ENCODE results near the gene APOBEC3F.

APOBEC3F gene

DNA sequence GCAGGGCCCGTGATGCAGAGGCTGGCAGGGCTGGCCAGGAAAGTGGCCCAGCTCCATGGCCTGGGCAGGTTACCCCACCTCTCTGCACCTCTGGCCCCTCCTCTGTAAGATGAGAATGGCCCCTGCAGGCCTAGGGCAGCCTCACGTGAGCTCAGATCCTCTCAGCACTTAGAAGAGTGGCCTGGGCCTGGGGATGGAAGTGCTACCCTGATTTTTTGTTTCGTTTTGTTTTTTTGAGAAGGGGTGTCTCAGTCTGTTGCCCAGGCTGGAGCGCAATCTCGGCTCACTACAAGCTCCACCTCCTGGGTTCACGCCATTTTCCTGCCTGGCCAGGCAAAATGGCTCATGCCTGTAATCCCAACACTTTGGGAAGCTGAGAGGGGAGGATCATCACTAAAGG, 57.4 kb downstream of the APOBEC3F start:
- DNase-seq (ENCODE audit: low spot score), result peak; percentile 60
- in situ Hi-C loops (cut with MboI; ENCODE audit: low sequenced_read_pairs, unreplicated experiment), result no loop called here
- TF ChIP-seq, protein P1, sequence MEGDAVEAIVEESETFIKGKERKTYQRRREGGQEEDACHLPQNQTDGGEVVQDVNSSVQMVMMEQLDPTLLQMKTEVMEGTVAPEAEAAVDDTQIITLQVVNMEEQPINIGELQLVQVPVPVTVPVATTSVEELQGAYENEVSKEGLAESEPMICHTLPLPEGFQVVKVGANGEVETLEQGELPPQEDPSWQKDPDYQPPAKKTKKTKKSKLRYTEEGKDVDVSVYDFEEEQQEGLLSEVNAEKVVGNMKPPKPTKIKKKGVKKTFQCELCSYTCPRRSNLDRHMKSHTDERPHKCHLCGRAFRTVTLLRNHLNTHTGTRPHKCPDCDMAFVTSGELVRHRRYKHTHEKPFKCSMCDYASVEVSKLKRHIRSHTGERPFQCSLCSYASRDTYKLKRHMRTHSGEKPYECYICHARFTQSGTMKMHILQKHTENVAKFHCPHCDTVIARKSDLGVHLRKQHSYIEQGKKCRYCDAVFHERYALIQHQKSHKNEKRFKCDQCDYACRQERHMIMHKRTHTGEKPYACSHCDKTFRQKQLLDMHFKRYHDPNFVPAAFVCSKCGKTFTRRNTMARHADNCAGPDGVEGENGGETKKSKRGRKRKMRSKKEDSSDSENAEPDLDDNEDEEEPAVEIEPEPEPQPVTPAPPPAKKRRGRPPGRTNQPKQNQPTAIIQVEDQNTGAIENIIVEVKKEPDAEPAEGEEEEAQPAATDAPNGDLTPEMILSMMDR (IDR thresholded peaks at IDR 0.05; ENCODE audit: borderline replicate concordance, control extremely low read depth, extremely low read depth, insufficient read depth, missing control alignments), result no peak

DNA sequence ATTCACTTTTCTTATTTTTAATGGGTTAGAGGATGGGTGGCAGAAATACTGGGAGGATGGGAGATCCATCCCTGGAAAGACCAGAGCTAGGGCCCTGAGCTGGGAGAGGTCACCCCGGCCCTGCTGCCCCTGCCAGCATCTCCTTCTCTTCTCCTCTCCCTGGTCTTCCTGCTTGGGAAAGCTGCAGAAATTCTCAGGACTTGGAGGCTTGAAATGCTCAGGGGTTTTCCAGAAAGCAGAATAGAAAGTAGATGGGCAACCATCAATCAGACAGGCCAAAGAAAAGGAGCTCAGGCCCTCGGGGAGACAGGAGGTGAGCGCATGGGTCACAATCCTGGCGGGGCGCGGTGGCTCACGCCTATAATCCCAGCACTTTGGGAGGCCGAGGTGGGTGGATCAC, 57.9 kb downstream of the APOBEC3F start:
- TF ChIP-seq, protein P1 (IDR thresholded peaks at IDR 0.05; ENCODE audit: borderline replicate concordance, control extremely low read depth, extremely low read depth, insufficient read depth, missing control alignments), result no peak
- peak; percentile 38 for DNase-seq (ENCODE audit: low spot score)

DNA sequence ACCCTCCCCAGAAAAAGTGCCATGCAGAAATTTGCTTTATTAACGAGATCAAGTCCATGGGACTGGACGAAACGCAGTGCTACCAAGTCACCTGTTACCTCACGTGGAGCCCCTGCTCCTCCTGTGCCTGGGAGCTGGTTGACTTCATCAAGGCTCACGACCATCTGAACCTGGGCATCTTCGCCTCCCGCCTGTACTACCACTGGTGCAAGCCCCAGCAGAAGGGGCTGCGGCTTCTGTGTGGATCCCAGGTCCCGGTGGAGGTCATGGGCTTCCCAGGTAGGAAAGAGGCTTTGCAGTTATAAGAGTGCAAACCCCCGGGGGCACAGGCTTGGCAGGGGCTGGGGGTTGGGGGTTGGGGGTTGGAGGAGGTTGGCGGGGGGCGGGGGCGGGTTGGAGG, 60.6 kb downstream of the APOBEC3F start:
- TF ChIP-seq, protein P1 (IDR thresholded peaks at IDR 0.05; ENCODE audit: borderline replicate concordance, control extremely low read depth, extremely low read depth, insufficient read depth, missing control alignments), result no peak
- DNase-seq (ENCODE audit: low spot score), result no peak
- in situ Hi-C loops (cut with MboI; ENCODE audit: low sequenced_read_pairs, unreplicated experiment), result no loop called here

More for the DNA sequence above, 57.9 kb downstream of the APOBEC3F start:
- in situ Hi-C loops (cut with MboI; ENCODE audit: low sequenced_read_pairs, unreplicated experiment), result no loop called here

DNA sequence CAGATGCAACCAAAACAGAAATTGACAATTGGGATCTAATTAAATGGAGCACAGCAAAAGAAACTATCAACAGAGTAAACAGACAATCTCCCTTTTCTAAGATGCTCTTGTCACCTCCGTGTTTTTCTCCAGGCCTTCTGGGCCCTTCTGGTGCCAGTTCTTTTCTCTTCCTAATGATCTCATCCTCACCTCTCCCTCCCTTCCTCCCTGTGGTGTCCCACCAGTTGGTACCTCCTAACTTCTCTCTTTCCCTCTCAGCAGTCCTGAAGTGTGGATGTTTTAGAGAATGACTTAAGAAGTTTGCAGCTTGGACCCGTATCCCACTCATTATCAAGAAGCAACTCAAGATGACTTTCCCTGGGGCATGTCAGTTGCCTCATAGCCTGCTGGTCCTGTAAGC, 62.8 kb downstream of the APOBEC3F start:
- no peak for DNase-seq (ENCODE audit: low spot score)
- in situ Hi-C loops (cut with MboI; ENCODE audit: low sequenced_read_pairs, unreplicated experiment), result no loop called here
- TF ChIP-seq, protein P1 (IDR thresholded peaks at IDR 0.05; ENCODE audit: borderline replicate concordance, control extremely low read depth, extremely low read depth, insufficient read depth, missing control alignments), result no peak
